Neural crest cell (in vitro differentiated cells): ENCODE results near the gene ZMIZ1. TPM values are rescaled to one million over a fixed set of nuclear protein-coding genes. Genes with fewer than 3 reads are reported as not detected.

Experiments used
- DNase-seq: peaks from one replicate; pipeline ENCODE4 v3.0.0; 2021; ENCODE audit warnings: low read depth, mixed read lengths, low spot score
- H3K27ac Mint-ChIP-seq: one replicate; pipeline ENCODE4 v1.8.0; 2021; ENCODE audit warnings: mild to moderate bottlenecking, mixed read lengths; ENCODE audit not compliant: unreplicated experiment
- H3K27me3 Mint-ChIP-seq: 2 replicates; pipeline ENCODE4 v1.8.0; 2021; ENCODE audit warnings: low read depth, mild to moderate bottlenecking, mixed read lengths
- H3K36me3 Mint-ChIP-seq: 2 replicates; pipeline ENCODE4 v1.8.0; 2021; ENCODE audit warnings: low read depth, mild to moderate bottlenecking, mixed read lengths
- H3K4me1 Mint-ChIP-seq: 2 replicates; pipeline ENCODE4 v1.8.0; 2021; ENCODE audit warnings: mixed read lengths
- H3K4me3 Mint-ChIP-seq: one replicate; pipeline ENCODE4 v1.8.0; 2021; ENCODE audit warnings: mild to moderate bottlenecking, mixed read lengths
- H3K9me3 Mint-ChIP-seq: 2 replicates; pipeline ENCODE4 v1.8.0; 2021; ENCODE audit warnings: mixed read lengths
- CTCF ChIP-seq: fragments of 200-600 bp; sonication (generic); conservative IDR thresholded peaks from 2 replicates; pipeline ENCODE4 v1.5.0; 2021; ENCODE audit warnings: antibody characterized with exemption, mild to moderate bottlenecking
- total RNA-seq: library from RNA; stranded (reverse); gene quantifications from 2 replicates; pipeline ENCODE4 v1.2.1, GENCODE V29; 2021

Gene ZMIZ1
- total RNA-seq, 1 donor from 2014 or later: 92.0 TPM

DNA sequence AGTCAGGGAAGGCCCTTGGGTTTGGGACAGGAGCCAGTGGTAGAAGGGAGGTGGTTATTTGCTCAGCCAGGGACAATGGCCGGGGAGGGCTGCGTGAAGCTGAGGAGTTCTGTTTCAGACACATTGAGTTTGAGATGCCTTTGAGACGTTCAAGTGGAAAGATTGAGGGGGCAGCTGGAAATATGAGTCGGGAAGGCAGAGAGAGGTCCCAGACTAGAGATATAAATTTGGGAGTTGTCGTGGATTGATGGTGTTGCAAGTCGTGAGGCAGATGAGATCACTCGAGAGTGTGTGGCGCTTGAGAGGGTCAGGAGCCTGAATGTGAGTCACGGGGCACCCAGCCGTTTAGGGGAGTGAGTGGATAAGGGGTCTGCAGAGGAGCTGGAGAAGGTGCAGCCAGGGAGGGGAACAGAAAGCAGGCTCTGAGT is 73.3 kb downstream of the ZMIZ1 start:
- no peak for DNase-seq
- H3K4me1 Mint-ChIP-seq: peaks cover 49% of the 10 kb centered on the region
- H3K4me3 Mint-ChIP-seq: no peak overlapping the region
- H3K36me3 Mint-ChIP-seq: peaks cover 3% of the 10 kb centered on the region
- H3K27ac Mint-ChIP-seq: peak overlapping the region; percentile 84
- TF ChIP-seq CTCF: no peak
- no peaks in the 10 kb centered on the region for H3K9me3 Mint-ChIP-seq
- no peaks in the 10 kb centered on the region for H3K27me3 Mint-ChIP-seq

DNA sequence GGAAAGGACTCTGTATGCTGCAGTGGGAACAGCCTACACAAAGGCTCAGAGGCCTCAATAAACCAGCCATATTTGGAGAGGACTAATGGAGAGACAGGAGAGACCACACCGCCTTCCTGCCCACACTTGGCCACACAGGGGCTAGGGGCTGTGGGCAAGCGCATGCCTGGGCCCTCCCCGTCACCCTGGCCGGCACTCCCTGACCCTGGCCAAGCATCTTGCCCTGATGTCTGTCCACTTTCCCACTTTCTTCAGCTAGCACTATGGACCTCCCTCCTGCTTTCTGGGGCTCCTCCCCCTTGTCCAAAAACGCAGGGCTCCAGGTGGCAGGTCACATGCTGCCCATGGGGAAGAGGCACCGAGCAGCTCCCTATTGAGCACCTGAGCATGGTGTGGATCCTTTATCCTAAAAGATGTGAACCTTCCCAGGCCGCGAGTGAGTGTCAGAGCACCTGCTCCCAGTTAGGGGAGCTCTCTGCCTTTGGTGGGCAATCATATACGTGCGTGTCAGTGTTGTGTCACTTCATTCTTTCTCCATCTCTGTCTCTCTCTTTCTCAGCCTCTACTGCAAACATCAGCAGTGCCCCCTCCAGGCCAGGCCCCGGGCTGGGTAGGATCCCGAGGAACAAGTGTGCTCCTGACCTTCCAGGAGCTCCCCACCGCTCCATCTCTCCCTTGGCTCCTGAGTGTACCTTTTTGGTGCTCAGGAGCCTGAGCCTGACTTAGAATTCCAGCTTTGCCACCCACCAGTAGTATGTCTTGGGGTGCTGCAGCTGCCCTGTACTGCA is 74.0 kb downstream of the ZMIZ1 start:
- H3K4me1 Mint-ChIP-seq: peaks cover 48% of the 10 kb centered on the region
- no peak overlapping the region for H3K4me3 Mint-ChIP-seq
- H3K27ac Mint-ChIP-seq: no peak overlapping the region

GRCh38 chr10:79143879-79144278 is 75.1 kb downstream of the ZMIZ1 start:
- TF ChIP-seq CTCF: no peak
- Mint-ChIP-seq H3K27ac (no peak overlapping the region), H3K4me1 (peaks cover 49% of the 10 kb centered on the region)

More for the DNA sequence above, 74.0 kb downstream of the ZMIZ1 start:
- DNase-seq: no peak
- Mint-ChIP-seq H3K27me3 (no peaks in the 10 kb centered on the region), H3K9me3 (no peaks in the 10 kb centered on the region), H3K36me3 (peaks cover 3% of the 10 kb centered on the region)
- no peak for TF ChIP-seq CTCF

DNA sequence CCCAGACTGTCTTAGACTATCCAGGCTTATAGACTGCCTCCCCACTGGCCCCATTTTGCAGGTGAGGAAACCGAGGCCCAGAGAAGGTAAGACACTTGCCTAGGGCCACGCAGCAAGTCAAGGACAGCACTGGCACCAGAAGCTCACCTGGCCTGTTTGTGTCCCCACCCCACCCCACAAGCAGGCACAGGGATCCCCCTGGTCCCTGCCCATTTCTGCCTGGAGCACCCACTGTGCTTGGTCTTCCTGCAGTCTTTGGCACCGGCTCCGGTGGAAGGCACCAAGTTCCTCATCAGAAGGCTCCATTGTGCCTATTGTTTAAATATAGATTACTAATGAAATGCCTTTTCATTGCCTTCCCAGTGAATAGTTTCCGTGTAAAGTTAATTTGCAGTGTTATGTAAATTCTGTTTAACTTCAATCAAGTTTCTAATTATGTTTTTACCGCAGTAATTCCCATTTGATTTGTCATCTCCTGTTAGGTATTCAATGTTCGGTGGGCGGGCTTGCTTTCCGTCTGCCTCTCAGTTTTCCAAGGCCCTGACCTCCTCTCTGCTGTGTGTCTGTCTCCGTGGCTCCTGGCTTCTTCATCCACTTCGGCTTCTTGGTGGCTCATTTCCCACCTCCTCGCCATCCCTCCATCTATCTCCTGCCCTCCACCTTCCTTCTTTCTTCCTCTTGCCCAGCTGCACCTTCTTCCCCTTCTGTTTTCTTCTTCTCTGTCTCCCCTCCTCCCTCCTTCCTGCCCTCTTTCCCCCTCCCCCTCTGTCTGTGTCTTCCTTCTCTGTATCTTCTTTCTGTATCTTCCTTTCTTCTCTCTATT is 75.8 kb downstream of the ZMIZ1 start:
- TF ChIP-seq CTCF: no peak
- H3K27ac Mint-ChIP-seq: peak overlapping the region; percentile 1
- peaks cover 3% of the 10 kb centered on the region for H3K36me3 Mint-ChIP-seq
- no peaks in the 10 kb centered on the region for H3K9me3 Mint-ChIP-seq
- no peak overlapping the region for H3K4me3 Mint-ChIP-seq
- H3K27me3 Mint-ChIP-seq: no peaks in the 10 kb centered on the region
- peaks cover 48% of the 10 kb centered on the region for H3K4me1 Mint-ChIP-seq
- no peak for DNase-seq

More at GRCh38 chr10:79143879-79144278, 75.1 kb downstream of the ZMIZ1 start:
- H3K27me3 Mint-ChIP-seq: no peaks in the 10 kb centered on the region
- no peak overlapping the region for H3K4me3 Mint-ChIP-seq
- H3K9me3 Mint-ChIP-seq: no peaks in the 10 kb centered on the region
- peaks cover 3% of the 10 kb centered on the region for H3K36me3 Mint-ChIP-seq
- DNase-seq: no peak

- peaks cover 3% of the 10 kb centered on the region for H3K36me3 Mint-ChIP-seq
- H3K27ac Mint-ChIP-seq: peak overlapping the region; percentile 1
- H3K4me1 Mint-ChIP-seq: peaks cover 51% of the 10 kb centered on the region
- DNase-seq: no peak
- no peaks in the 10 kb centered on the region for H3K27me3 Mint-ChIP-seq
- TF ChIP-seq CTCF: no peak
- H3K4me3 Mint-ChIP-seq: no peak overlapping the region
- H3K9me3 Mint-ChIP-seq: no peaks in the 10 kb centered on the region
Measured at GRCh38 chr10:79145174-79145483, 76.4 kb downstream of the ZMIZ1 start.
